K562 (cell line): ENCODE measurements around the gene OSBP2. TPM values are rescaled to one million over a fixed set of nuclear protein-coding genes. Genes with fewer than 3 reads are reported as not detected.

Source experiments
- ATAC-seq: fragments of 200-7000 bp; cut with Tn5 transposase; 3 replicates; pipeline ENCODE4 v1.9.1; 2020; ENCODE audit warnings: moderate library complexity
- BruUV-seq: library from RNA; stranded (reverse); fragments of 400-500 nt; replicated peaks from 2 replicates; lab custom pipeline; 2021; lab: Mats Ljungman, UMichigan
- CTCF ChIA-PET: fragments of 300-600 bp; formaldehyde crosslinking; extraction: SDS; loops from one replicate; lab custom pipeline; 2021; ENCODE audit warnings: low intra/inter-chr PET ratio; lab: Yijun Ruan, JAX
- POLR2A ChIA-PET: fragments of 300-600, 350-650 bp; sonication (Branson Sonifier 250); formaldehyde crosslinking; extraction: SDS; loops from one replicate; lab custom pipeline; 2021; ENCODE audit warnings: antibody characterized with exemption, inconsistent platforms; lab: Yijun Ruan, JAX
- DNase-seq, 4 experiments: peaks; one replicate each; pipeline versions ENCODE4 v3.0.0 to v3.0.0-alpha.2; 2011 to 2018; ENCODE audit warnings: low spot score in 3 of 4, mixed read lengths in 3 of 4; ENCODE audit errors: extremely low read depth in 1 of 4
- FAIRE-seq: peaks from 2 replicates; lab custom pipeline; 2011; peaks lifted over from hg19 to GRCh38; lab: Jason Lieb, UNC
- H2AFZ ChIP-seq: 2 replicates; pipeline ENCODE4 v1.6.0; 2011; ENCODE audit warnings: low read depth, low read length, control low read depth, inconsistent platforms
- H3K27ac ChIP-seq: fragments of 200-600 bp; 3 replicates; pipeline ENCODE4 v1.8.0; 2011; ENCODE audit warnings: low read depth, mild to moderate bottlenecking, control low read depth, inconsistent platforms, low read length, moderate library complexity, mixed read lengths; ENCODE audit errors: extremely low read depth
- H3K27me3 ChIP-seq, 2 experiments: fragments of 300-600 bp in 1 of 2; 2 replicates in 1 of 2; 3 replicates in 1 of 2; pipeline versions ENCODE4 v1.6.0 to v1.8.0; 2011; ENCODE audit warnings: inconsistent platforms in 2 of 2, low read length in 2 of 2, mild to moderate bottlenecking in 1 of 2, mixed read lengths in 1 of 2, moderate library complexity in 1 of 2; ENCODE audit not compliant: control insufficient read depth in 2 of 2, insufficient read depth in 2 of 2
- H3K36me3 ChIP-seq: fragments of 300-600 bp; 3 replicates; pipeline ENCODE4 v1.8.0; 2011; ENCODE audit warnings: mild to moderate bottlenecking, low read length, inconsistent platforms; ENCODE audit not compliant: control insufficient read depth, insufficient read depth
- H3K4me1 ChIP-seq, 2 experiments: fragments of 200-600 bp in 1 of 2; replicated peaks in 1 of 2; 2 replicates in 1 of 2; 3 replicates in 1 of 2; pipeline versions ENCODE4 v1.5.1 to v1.8.0; 2011; ENCODE audit warnings: inconsistent platforms in 2 of 2, low read length in 2 of 2, mild to moderate bottlenecking in 1 of 2, mixed read lengths in 1 of 2, moderate library complexity in 1 of 2; ENCODE audit not compliant: control insufficient read depth in 2 of 2, insufficient read depth in 2 of 2
- H3K4me2 ChIP-seq: 2 replicates; pipeline ENCODE4 v1.6.1; 2011; ENCODE audit warnings: low read length, control low read depth, inconsistent platforms, mixed read lengths; ENCODE audit not compliant: insufficient read depth
- H3K4me3 ChIP-seq: fragments of 200-600 bp; sonication (generic), shearing (Covaris generic); 2 replicates; pipeline ENCODE4 v1.5.1; 2016; ENCODE audit warnings: control low read depth, inconsistent platforms
- H3K79me2 ChIP-seq: fragments of 200-600 bp; 3 replicates; pipeline ENCODE4 v1.8.0; 2011; ENCODE audit warnings: low read length, inconsistent platforms; ENCODE audit not compliant: control insufficient read depth, insufficient read depth
- H3K9ac ChIP-seq, 2 experiments: 2 replicates each; pipeline versions ENCODE4 v1.6.0 to v1.6.1; 2011; ENCODE audit warnings: low read depth in 2 of 2, low read length in 2 of 2, control low read depth in 1 of 2, inconsistent platforms in 1 of 2, mild to moderate bottlenecking in 1 of 2, mixed read lengths in 1 of 2; ENCODE audit not compliant: insufficient read depth in 1 of 2
- H3K9me1 ChIP-seq: one replicate; pipeline ENCODE4 v1.6.0; 2011; ENCODE audit warnings: inconsistent platforms, mild to moderate bottlenecking, low read length, moderate library complexity; ENCODE audit not compliant: control insufficient read depth, insufficient read depth
- H3K9me3 ChIP-seq: replicated peaks from 2 replicates; pipeline ENCODE4 v1.5.1; 2011; ENCODE audit warnings: low read depth, low read length, inconsistent platforms; ENCODE audit not compliant: control insufficient read depth, insufficient read depth
- H4K20me1 ChIP-seq: replicated peaks from 2 replicates; pipeline ENCODE4 v1.6.1; 2011; ENCODE audit warnings: low read length, inconsistent platforms, mixed read lengths; ENCODE audit not compliant: control insufficient read depth, insufficient read depth
- CBFB ChIP-seq: sonication (generic); formaldehyde crosslinking; IDR thresholded peaks from 2 replicates; pipeline ENCODE4 v1.4.0; 2020; ENCODE audit warnings: mild to moderate bottlenecking, missing genetic modification reagents
- NCOA6 ChIP-seq: fragments of 450-650 bp; IDR thresholded peaks from 2 replicates; pipeline ENCODE4 v1.6.1; 2017; ENCODE audit warnings: mild to moderate bottlenecking
- RBM17 ChIP-seq: fragments of 200-400 bp; formaldehyde crosslinking; IDR thresholded peaks from 2 replicates; pipeline ENCODE4 v1.6.1; 2017; ENCODE audit warnings: low read depth, mild to moderate bottlenecking, low read length, borderline replicate concordance
- SMAD3 ChIP-seq: fragments of 450-650 bp; formaldehyde crosslinking; conservative IDR thresholded peaks from 2 replicates; pipeline ENCODE4 v1.4.0; 2020; ENCODE audit warnings: mild to moderate bottlenecking
- SRSF9 ChIP-seq: fragments of 200-400 bp; formaldehyde crosslinking; IDR thresholded peaks from 2 replicates; pipeline ENCODE4 v1.6.1; 2017; ENCODE audit warnings: low read depth, low read length, borderline replicate concordance
- THAP7 ChIP-seq: fragments of 250-450 bp; sonication (Bioruptor Pico); IDR thresholded peaks from 2 replicates; pipeline ENCODE4 v1.5.0; 2021
- ZFP1 ChIP-seq: fragments of 450-650 bp; formaldehyde crosslinking; IDR thresholded peaks from 2 replicates; pipeline ENCODE4 v1.4.0; 2020; ENCODE audit warnings: mild to moderate bottlenecking, mixed read lengths
- ZNF592 ChIP-seq: fragments of 450-650 bp; IDR thresholded peaks from 2 replicates; pipeline ENCODE4 v1.6.1; 2017; ENCODE audit warnings: antibody characterized with exemption, mild to moderate bottlenecking
- WGBS: fragments of 100-300 bp; shearing (Covaris generic); methylation state at CpG from one replicate; pipeline ENCODE4 v1.1.6; 2016; ENCODE audit warnings: low coverage, mixed read lengths; ENCODE audit not compliant: insufficient coverage; ENCODE audit errors: missing lambda C conversion rate; 5-methylcytosine and 5-hydroxymethylcytosine counted together
- in situ Hi-C: fragments of 300-500 bp; cut with MboI; formaldehyde crosslinking; loops from 4 replicates; pipeline ENCODE4 v1.15.0; 2018; ENCODE audit warnings: inconsistent platforms, mixed read lengths
- intact Hi-C: fragments of 100-400 bp; cut with micrococcal nuclease; formaldehyde crosslinking; loops from 2 replicates; pipeline ENCODE4 v1.14.2; 2022
- polyA plus RNA-seq, 8 experiments: library from polyadenylated mRNA; depleted of rRNA in 4 of 8; stranded (reverse) in 5 of 8; unstranded in 3 of 8; fragments of >200 nt; fragmentation: Nextera tagmentation in 2 of 8; fragmentation: Illumina TruSeq in 1 of 8; extraction: Ambion mirVana in 2 of 8; extraction: Trizol in 1 of 8; gene quantifications; 2 replicates each; pipeline versions ENCODE4 v1.2.1 to v1.2.3, GENCODE V29; 2011 to 2014; ENCODE audit warnings: inconsistent platforms in 1 of 8, missing spikeins in 1 of 8
- total RNA-seq, 7 experiments: library from RNA; depleted of rRNA in 6 of 7; stranded (reverse); fragments of >200 nt in 6 of 7; fragmentation: Illumina TruSeq in 2 of 7; extraction: Trizol in 2 of 7; gene quantifications; 2 replicates each; pipeline versions ENCODE4 v1.2.1 to v1.2.3, GENCODE V29; 2011 to 2021; ENCODE audit warnings: low replicate concordance in 1 of 7

The OSBP2 gene
- total and polyA plus RNA-seq, 9 of the 15 experiments (the other 6 are each of a cell fraction or from before 2014, with no cell fraction given): 0.52 to 29.5 (median 21.6) TPM

GRCh38 chr22:30841273-30841672 is 146.6 kb downstream of the OSBP2 start:
- ATAC-seq (no peak), FAIRE-seq (no peak)
- 0% methylated on average over 5 of the region's 5 CpGs for WGBS
- H3K27ac ChIP-seq: no peak overlapping the region
- H2AFZ ChIP-seq: no peak overlapping the region
- H3K36me3 ChIP-seq: no peaks in the 10 kb centered on the region
- H3K9me3 ChIP-seq: no peaks in the 10 kb centered on the region
- peaks cover 0 to 4% of the 10 kb centered on the region in 2 experiments; a peak in 2 of 5 replicates for H3K27me3 ChIP-seq
- CTCF ChIA-PET: no interaction called here
- POLR2A ChIA-PET: no interaction called here
- TF ChIP-seq THAP7 (CRISPR knock-in tag): no peak
- TF ChIP-seq CBFB: no peak
- TF ChIP-seq ZFP1: no peak
- no peak for TF ChIP-seq RBM17
- TF ChIP-seq SMAD3 (CRISPR knock-in tag): no peak
- no peak for TF ChIP-seq SRSF9
- no peak for TF ChIP-seq ZNF592
- no peak for TF ChIP-seq NCOA6
- TF ChIP-seq, all 486 proteins: peak for 0
- H4K20me1 ChIP-seq: no peaks in the 10 kb centered on the region
- BruUV-seq: no TSS peak
- no peak for DNase-seq
- in situ Hi-C loops (no loop called here), intact Hi-C loops (no loop called here)
- H3K4me2 ChIP-seq: no peak overlapping the region
- no peak overlapping the region for H3K4me3 ChIP-seq
- H3K4me1 ChIP-seq: no peaks in the 10 kb centered on the region; a peak in 1 of 5 replicates
- no peak overlapping the region for H3K9ac ChIP-seq
- H3K79me2 ChIP-seq: no peaks in the 10 kb centered on the region
- H3K9me1 ChIP-seq: no peaks in the 10 kb centered on the region
